IPS-15b (cell line): ENCODE measurements around the gene CDK6.

Experiments
- H3K27me3 ChIP-seq: one replicate; pipeline ENCODE4 v1.6.1; 2013; ENCODE audit warnings: low read length; ENCODE audit not compliant: control insufficient read depth, insufficient read depth
- H3K36me3 ChIP-seq: one replicate; pipeline ENCODE4 v1.6.1; 2013; ENCODE audit warnings: low read length; ENCODE audit not compliant: control insufficient read depth, insufficient read depth
- H3K4me1 ChIP-seq: one replicate; pipeline ENCODE4 v1.6.1; 2013; ENCODE audit warnings: mild to moderate bottlenecking, low read length; ENCODE audit not compliant: control insufficient read depth, insufficient read depth
- H3K4me3 ChIP-seq: one replicate; pipeline ENCODE4 v1.5.1; 2013; ENCODE audit warnings: low read depth, low read length
- H3K9ac ChIP-seq: one replicate; pipeline ENCODE4 v1.6.1; 2013; ENCODE audit warnings: low read depth, mild to moderate bottlenecking, low read length
- H3K9me3 ChIP-seq: one replicate; pipeline ENCODE4 v1.6.1; 2013; ENCODE audit warnings: mild to moderate bottlenecking, low read length; ENCODE audit not compliant: control insufficient read depth, insufficient read depth

CDK6 gene

GRCh38 chr7:92598310-92598981, 237.9 kb downstream of the CDK6 start:
- Histone ChIP-seq H3K9me3 (no peaks in the 10 kb centered on the region), H3K27me3 (no peaks in the 10 kb centered on the region), H3K9ac (no peak overlapping the region)

GRCh38 chr7:92595281-92595680, 241.1 kb downstream of the CDK6 start:
- Histone ChIP-seq H3K36me3 (no peaks in the 10 kb centered on the region), H3K4me3 (no peak overlapping the region), H3K4me1 (peaks cover 4% of the 10 kb centered on the region), H3K27me3 (peaks cover 16% of the 10 kb centered on the region), H3K9ac (no peak overlapping the region), H3K9me3 (no peaks in the 10 kb centered on the region)

More at GRCh38 chr7:92598310-92598981, 237.9 kb downstream of the CDK6 start:
- Histone ChIP-seq H3K4me3 (no peak overlapping the region), H3K4me1 (peaks cover 4% of the 10 kb centered on the region), H3K36me3 (no peaks in the 10 kb centered on the region)

GRCh38 chr7:92594746-92595145, 241.6 kb downstream of the CDK6 start:
- no peak overlapping the region for H3K9ac ChIP-seq
- peaks cover 16% of the 10 kb centered on the region for H3K27me3 ChIP-seq
- H3K36me3 ChIP-seq, result no peaks in the 10 kb centered on the region
- peaks cover 4% of the 10 kb centered on the region for H3K4me1 ChIP-seq
- H3K4me3 ChIP-seq, result no peak overlapping the region
- H3K9me3 ChIP-seq, result no peaks in the 10 kb centered on the region

GRCh38 chr7:92590711-92591310, 245.6 kb downstream of the CDK6 start:
- no peaks in the 10 kb centered on the region for H3K36me3 ChIP-seq
- H3K4me3 ChIP-seq, result peak overlapping the region; percentile 94
- no peaks in the 10 kb centered on the region for H3K9me3 ChIP-seq
- no peak overlapping the region for H3K9ac ChIP-seq
- H3K27me3 ChIP-seq, result peaks cover 16% of the 10 kb centered on the region
- no peaks in the 10 kb centered on the region for H3K4me1 ChIP-seq

GRCh38 chr7:92589056-92589455, 247.3 kb downstream of the CDK6 start:
- H3K9ac ChIP-seq, result peak overlapping the region; percentile 91
- peak overlapping the region; percentile 94 for H3K4me3 ChIP-seq
- H3K27me3 ChIP-seq, result peaks cover 16% of the 10 kb centered on the region
- no peaks in the 10 kb centered on the region for H3K36me3 ChIP-seq
- no peaks in the 10 kb centered on the region for H3K9me3 ChIP-seq
- H3K4me1 ChIP-seq, result no peaks in the 10 kb centered on the region

GRCh38 chr7:92588561-92588960, 247.8 kb downstream of the CDK6 start:
- peak overlapping the region; percentile 16 for H3K9ac ChIP-seq
- no peaks in the 10 kb centered on the region for H3K36me3 ChIP-seq
- H3K4me1 ChIP-seq, result no peaks in the 10 kb centered on the region

GRCh38 chr7:92586841-92587240, 249.5 kb downstream of the CDK6 start:
- Histone ChIP-seq H3K36me3 (no peaks in the 10 kb centered on the region), H3K27me3 (peaks cover 11% of the 10 kb centered on the region), H3K4me1 (no peaks in the 10 kb centered on the region), H3K9ac (no peak overlapping the region), H3K4me3 (no peak overlapping the region), H3K9me3 (no peaks in the 10 kb centered on the region)

More at GRCh38 chr7:92588561-92588960, 247.8 kb downstream of the CDK6 start:
- no peaks in the 10 kb centered on the region for H3K9me3 ChIP-seq
- peak overlapping the region; percentile 94 for H3K4me3 ChIP-seq
- H3K27me3 ChIP-seq, result peaks cover 16% of the 10 kb centered on the region

GRCh38 chr7:92586403-92586802, 250.0 kb downstream of the CDK6 start:
- Histone ChIP-seq H3K4me3 (no peak overlapping the region), H3K36me3 (no peaks in the 10 kb centered on the region), H3K27me3 (peaks cover 8% of the 10 kb centered on the region), H3K9ac (no peak overlapping the region), H3K4me1 (no peaks in the 10 kb centered on the region), H3K9me3 (no peaks in the 10 kb centered on the region)

- no peak overlapping the region for H3K4me3 ChIP-seq
- H3K4me1 ChIP-seq, result no peaks in the 10 kb centered on the region
- H3K9me3 ChIP-seq, result no peaks in the 10 kb centered on the region
- H3K9ac ChIP-seq, result no peak overlapping the region
- H3K27me3 ChIP-seq, result no peaks in the 10 kb centered on the region
- H3K36me3 ChIP-seq, result no peaks in the 10 kb centered on the region
These were observed 251.4 kb downstream of the CDK6 start for GRCh38 chr7:92584953-92585352.

- H3K4me1 ChIP-seq, result no peaks in the 10 kb centered on the region
- H3K36me3 ChIP-seq, result no peaks in the 10 kb centered on the region
These were observed 253.4 kb downstream of the CDK6 start for GRCh38 chr7:92582948-92583347.

GRCh38 chr7:92576296-92576695, 260.1 kb downstream of the CDK6 start:
- Histone ChIP-seq H3K4me1 (no peaks in the 10 kb centered on the region), H3K9me3 (no peaks in the 10 kb centered on the region), H3K9ac (no peak overlapping the region), H3K27me3 (no peaks in the 10 kb centered on the region), H3K4me3 (no peak overlapping the region), H3K36me3 (peaks cover 9% of the 10 kb centered on the region)

More at GRCh38 chr7:92582948-92583347, 253.4 kb downstream of the CDK6 start:
- Histone ChIP-seq H3K4me3 (no peak overlapping the region), H3K9ac (no peak overlapping the region), H3K27me3 (no peaks in the 10 kb centered on the region), H3K9me3 (no peaks in the 10 kb centered on the region)

GRCh38 chr7:92569137-92569536, 267.2 kb downstream of the CDK6 start:
- Histone ChIP-seq H3K4me3 (no peak overlapping the region), H3K27me3 (no peaks in the 10 kb centered on the region), H3K9me3 (no peaks in the 10 kb centered on the region), H3K4me1 (no peaks in the 10 kb centered on the region), H3K9ac (no peak overlapping the region), H3K36me3 (peaks cover 5% of the 10 kb centered on the region)
